IgD-negative memory B cell (primary cell): Measurements from ENCODE around the gene GPR148. TPM values are rescaled to one million over a fixed set of nuclear protein-coding genes. Genes with fewer than 3 reads are reported as not detected.

Experiments
- polyA plus RNA-seq: library from polyadenylated mRNA; unstranded; fragments of 300-500 nt; fragmentation: Illumina TruSeq; gene quantifications from one replicate; pipeline ENCODE4 v1.2.3, GENCODE V29; 2021

Gene GPR148
- polyA plus RNA-seq, 1 donor from 2014 or later = not detected

Other genes starting within 250 kb of the GPR148 start
- not detected for gene POTEI, start 219.7 kb upstream of the GPR148 start, polyA plus RNA-seq
- not detected for gene CFC1B, start 207.8 kb upstream of the GPR148 start, polyA plus RNA-seq
- not detected for gene CFC1, start 129.5 kb upstream of the GPR148 start, polyA plus RNA-seq
- not detected for gene POTEJ, start 117.6 kb upstream of the GPR148 start, polyA plus RNA-seq
- gene AMER3, start 26.5 kb downstream of the GPR148 start, polyA plus RNA-seq = not detected
- 0.24 TPM for gene ARHGEF4, start 107.8 kb downstream of the GPR148 start, polyA plus RNA-seq